Measurements from ENCODE around the gene EPB42.

Gene EPB42

GRCh38 chr15:43214592-43215295, 6.1 kb downstream of the EPB42 start:
- TF ChIP-seq, protein P1, sequence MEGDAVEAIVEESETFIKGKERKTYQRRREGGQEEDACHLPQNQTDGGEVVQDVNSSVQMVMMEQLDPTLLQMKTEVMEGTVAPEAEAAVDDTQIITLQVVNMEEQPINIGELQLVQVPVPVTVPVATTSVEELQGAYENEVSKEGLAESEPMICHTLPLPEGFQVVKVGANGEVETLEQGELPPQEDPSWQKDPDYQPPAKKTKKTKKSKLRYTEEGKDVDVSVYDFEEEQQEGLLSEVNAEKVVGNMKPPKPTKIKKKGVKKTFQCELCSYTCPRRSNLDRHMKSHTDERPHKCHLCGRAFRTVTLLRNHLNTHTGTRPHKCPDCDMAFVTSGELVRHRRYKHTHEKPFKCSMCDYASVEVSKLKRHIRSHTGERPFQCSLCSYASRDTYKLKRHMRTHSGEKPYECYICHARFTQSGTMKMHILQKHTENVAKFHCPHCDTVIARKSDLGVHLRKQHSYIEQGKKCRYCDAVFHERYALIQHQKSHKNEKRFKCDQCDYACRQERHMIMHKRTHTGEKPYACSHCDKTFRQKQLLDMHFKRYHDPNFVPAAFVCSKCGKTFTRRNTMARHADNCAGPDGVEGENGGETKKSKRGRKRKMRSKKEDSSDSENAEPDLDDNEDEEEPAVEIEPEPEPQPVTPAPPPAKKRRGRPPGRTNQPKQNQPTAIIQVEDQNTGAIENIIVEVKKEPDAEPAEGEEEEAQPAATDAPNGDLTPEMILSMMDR (IDR thresholded peaks at IDR 0.05; ENCODE audit: low read depth, low read length, missing control alignments) = no peak
- in situ Hi-C loops (cut with HindIII; ENCODE audit: low sequenced_read_pairs) = no loop called here
- H3K4me3 ChIP-seq (ENCODE audit: low read depth, low read length) = no peak overlapping the region
- DNase-seq (ENCODE audit: low read depth) = no peak

DNA sequence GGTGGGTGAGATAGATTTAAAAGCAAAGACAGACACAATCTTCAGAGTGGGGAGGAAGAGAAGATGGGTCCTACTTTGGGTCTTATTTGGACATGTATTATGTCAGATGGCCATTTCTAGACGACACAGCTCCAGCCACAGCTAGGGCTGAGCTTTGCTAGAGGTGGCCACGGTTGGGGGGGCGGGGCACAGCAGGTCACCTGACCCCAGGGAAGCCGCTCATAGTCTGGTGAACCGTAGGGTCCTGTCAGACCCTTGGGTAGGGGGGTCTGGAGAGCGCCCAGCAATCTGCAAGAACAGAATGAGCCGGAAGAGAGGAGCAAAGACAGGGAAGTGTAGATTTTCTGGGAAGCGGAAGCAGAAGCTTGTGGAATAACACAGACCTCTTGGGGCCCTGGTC, 6.6 kb downstream of the EPB42 start:
- no peak for DNase-seq (ENCODE audit: low read depth)
- in situ Hi-C loops (cut with HindIII; ENCODE audit: low sequenced_read_pairs) = no loop called here
- H3K4me3 ChIP-seq (ENCODE audit: low read depth, low read length) = no peak overlapping the region
- TF ChIP-seq, protein P1 (IDR thresholded peaks at IDR 0.05; ENCODE audit: low read depth, low read length, missing control alignments) = no peak

DNA sequence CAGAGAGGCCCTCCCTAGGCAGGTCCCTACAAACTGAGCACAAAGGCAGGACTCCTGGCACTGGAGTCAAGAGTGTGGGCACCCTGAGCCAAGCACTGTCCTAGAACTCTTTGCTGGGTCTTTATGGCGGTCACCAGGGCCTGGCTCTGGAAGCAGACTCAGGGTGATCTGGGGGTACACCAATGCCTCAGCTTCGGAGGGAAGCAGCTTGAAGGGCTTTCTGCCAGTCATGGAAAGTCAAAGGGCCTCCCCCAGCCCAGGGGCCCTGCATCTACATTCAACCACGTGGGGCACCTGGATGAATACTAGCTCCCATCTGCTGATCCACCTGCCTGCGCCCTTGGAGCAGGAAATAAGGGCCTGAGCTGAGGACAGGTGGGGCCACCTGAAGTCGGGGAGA, 7.4 kb downstream of the EPB42 start:
- in situ Hi-C loops (cut with HindIII; ENCODE audit: low sequenced_read_pairs) = no loop called here
- H3K4me3 ChIP-seq (ENCODE audit: low read depth, low read length) = no peak overlapping the region
- DNase-seq (ENCODE audit: low read depth) = no peak
- TF ChIP-seq, protein P1 (IDR thresholded peaks at IDR 0.05; ENCODE audit: low read depth, low read length, missing control alignments) = no peak

- in situ Hi-C loops (cut with HindIII; ENCODE audit: low sequenced_read_pairs) = no loop called here
- no peak for DNase-seq (ENCODE audit: low read depth)
- TF ChIP-seq, protein P1 (IDR thresholded peaks at IDR 0.05; ENCODE audit: low read depth, low read length, missing control alignments) = no peak
- H3K4me3 ChIP-seq (ENCODE audit: low read depth, low read length) = no peak overlapping the region
Measured at GRCh38 chr15:43212951-43213350, 7.9 kb downstream of the EPB42 start.

DNA sequence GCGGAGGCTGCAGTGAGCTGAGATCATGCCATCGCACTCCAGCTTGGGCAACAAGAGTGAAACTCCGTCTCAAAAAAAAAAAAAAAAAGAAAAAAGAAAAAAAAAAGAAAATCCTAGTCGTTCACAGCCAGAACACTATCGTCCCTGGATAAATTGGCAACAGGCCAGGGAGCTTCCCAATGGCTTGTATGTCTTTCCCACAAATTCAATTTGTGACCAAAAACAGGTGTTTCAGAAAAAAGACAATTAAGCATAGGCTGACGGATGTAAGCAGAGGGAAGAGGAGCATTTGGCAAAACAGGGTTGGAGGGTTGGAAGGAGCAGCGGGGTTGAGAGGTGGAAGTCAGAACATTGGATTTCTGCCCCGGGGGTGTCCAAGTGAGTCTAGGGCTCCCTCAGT, 8.5 kb downstream of the EPB42 start:
- in situ Hi-C loops (cut with HindIII; ENCODE audit: low sequenced_read_pairs) = no loop called here

DNA sequence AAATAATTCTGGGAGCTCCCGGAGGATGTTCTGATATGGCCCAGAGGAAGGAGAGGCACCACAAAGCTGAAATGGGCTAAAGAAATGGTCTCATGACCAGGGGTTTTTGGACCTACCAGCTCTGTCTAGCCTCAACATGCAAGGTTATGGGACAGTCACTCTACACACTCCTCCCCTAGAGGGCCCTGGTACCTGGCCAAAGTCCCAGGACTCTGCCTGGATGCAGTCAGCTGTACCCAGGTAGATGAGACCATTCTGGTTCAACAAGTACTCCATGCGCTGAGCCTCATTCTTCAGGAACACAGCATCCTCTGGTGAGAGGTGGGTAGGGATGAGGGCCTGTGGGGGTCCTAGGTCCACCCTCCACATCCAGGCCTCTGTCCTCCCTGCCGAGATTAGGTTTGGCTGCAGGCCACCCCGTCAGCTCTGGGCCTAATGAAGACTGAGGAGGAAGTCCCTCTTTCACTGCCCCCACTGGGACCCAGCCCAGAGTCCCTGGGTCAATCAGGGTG, 9.5 kb downstream of the EPB42 start:
- TF ChIP-seq, protein P1 (IDR thresholded peaks at IDR 0.05; ENCODE audit: low read depth, low read length, missing control alignments) = no peak
- no peak for DNase-seq (ENCODE audit: low read depth)
- in situ Hi-C loops (cut with HindIII; ENCODE audit: low sequenced_read_pairs) = no loop called here
- no peak overlapping the region for H3K4me3 ChIP-seq (ENCODE audit: low read depth, low read length)

More for the DNA sequence above, 8.5 kb downstream of the EPB42 start:
- no peak overlapping the region for H3K4me3 ChIP-seq (ENCODE audit: low read depth, low read length)
- no peak for DNase-seq (ENCODE audit: low read depth)
- TF ChIP-seq, protein P1 (IDR thresholded peaks at IDR 0.05; ENCODE audit: low read depth, low read length, missing control alignments) = no peak
